ENCODE data around the gene ZNF761.

Gene ZNF761

GRCh38 chr19:53431399-53432087 is at the start of gene ZNF761:
ZNF761 (plus strand) TSS chr19:53431984; CDS start chr19:53447269, 15,285 bp downstream.
- TF ChIP-seq CTCF (IDR thresholded peaks at IDR 0.05; ENCODE audit: low read depth, low read length) = peak; percentile 55
- DNase-seq (ENCODE audit: low read depth in 2 of 2) = peak; percentile 90 to 91
- H3K4me3 ChIP-seq (replicated peaks in 1 of 2; ENCODE audit: low read depth in 2 of 2, low read length in 2 of 2) = peak within 1 kb of the TSS; percentile 80 to 88

- DNase-seq (ENCODE audit: low read depth in 2 of 2) = peak in 1 of 2 donors; percentile 62
- H3K4me3 ChIP-seq (replicated peaks in 1 of 2; ENCODE audit: low read depth in 2 of 2, low read length in 2 of 2) = no peak overlapping the region
- no peak for TF ChIP-seq CTCF (IDR thresholded peaks at IDR 0.05; ENCODE audit: low read depth, low read length)
Measured at GRCh38 chr19:53388168-53388567, 43.6 kb upstream of the ZNF761 start.

- peak in 1 of 2 donors; percentile 49 for DNase-seq (ENCODE audit: low read depth in 2 of 2)
- H3K4me3 ChIP-seq (replicated peaks in 1 of 2; ENCODE audit: low read depth in 2 of 2, low read length in 2 of 2) = no peak overlapping the region
- no peak for TF ChIP-seq CTCF (IDR thresholded peaks at IDR 0.05; ENCODE audit: low read depth, low read length)
Measured at GRCh38 chr19:53388904-53389303, 42.9 kb upstream of the ZNF761 start.

GRCh38 chr19:53389571-53389970 is 42.2 kb upstream of the ZNF761 start:
- no peak overlapping the region for H3K4me3 ChIP-seq (replicated peaks in 1 of 2; ENCODE audit: low read depth in 2 of 2, low read length in 2 of 2)
- TF ChIP-seq CTCF (IDR thresholded peaks at IDR 0.05; ENCODE audit: low read depth, low read length) = no peak
- DNase-seq (ENCODE audit: low read depth in 2 of 2) = no peak

GRCh38 chr19:53389978-53390377 is 41.8 kb upstream of the ZNF761 start:
- DNase-seq (ENCODE audit: low read depth in 2 of 2) = no peak
- no peak overlapping the region for H3K4me3 ChIP-seq (replicated peaks in 1 of 2; ENCODE audit: low read depth in 2 of 2, low read length in 2 of 2)
- no peak for TF ChIP-seq CTCF (IDR thresholded peaks at IDR 0.05; ENCODE audit: low read depth, low read length)

GRCh38 chr19:53394522-53394973 is 37.2 kb upstream of the ZNF761 start:
- H3K4me3 ChIP-seq (replicated peaks in 1 of 2; ENCODE audit: low read depth in 2 of 2, low read length in 2 of 2) = peak overlapping the region; percentile 66 to 80
- no peak for TF ChIP-seq CTCF (IDR thresholded peaks at IDR 0.05; ENCODE audit: low read depth, low read length)
- no peak for DNase-seq (ENCODE audit: low read depth in 2 of 2)
